C4-2B (cell line): Measurements from ENCODE around the gene RAB22A.

Experiments used
- H3K27ac ChIP-seq: fragments of 450-650 bp; 2 replicates; pipeline ENCODE4 v1.5.1; 2017
- ZFX ChIP-seq: fragments of 450-650 bp; IDR thresholded peaks from 2 replicates; pipeline ENCODE4 v1.6.1; 2017
- TF ChIP-seq, protein P1 (sequence below): fragments of 450-650 bp; conservative IDR thresholded peaks from 2 replicates; pipeline ENCODE4 v1.5.1; 2017; ENCODE audit warnings: mild to moderate bottlenecking

The RAB22A gene

GRCh38 chr20:58289143-58289542 is 20.4 kb upstream of the RAB22A start:
- H3K27ac ChIP-seq = no peak overlapping the region
- TF ChIP-seq, protein P1, sequence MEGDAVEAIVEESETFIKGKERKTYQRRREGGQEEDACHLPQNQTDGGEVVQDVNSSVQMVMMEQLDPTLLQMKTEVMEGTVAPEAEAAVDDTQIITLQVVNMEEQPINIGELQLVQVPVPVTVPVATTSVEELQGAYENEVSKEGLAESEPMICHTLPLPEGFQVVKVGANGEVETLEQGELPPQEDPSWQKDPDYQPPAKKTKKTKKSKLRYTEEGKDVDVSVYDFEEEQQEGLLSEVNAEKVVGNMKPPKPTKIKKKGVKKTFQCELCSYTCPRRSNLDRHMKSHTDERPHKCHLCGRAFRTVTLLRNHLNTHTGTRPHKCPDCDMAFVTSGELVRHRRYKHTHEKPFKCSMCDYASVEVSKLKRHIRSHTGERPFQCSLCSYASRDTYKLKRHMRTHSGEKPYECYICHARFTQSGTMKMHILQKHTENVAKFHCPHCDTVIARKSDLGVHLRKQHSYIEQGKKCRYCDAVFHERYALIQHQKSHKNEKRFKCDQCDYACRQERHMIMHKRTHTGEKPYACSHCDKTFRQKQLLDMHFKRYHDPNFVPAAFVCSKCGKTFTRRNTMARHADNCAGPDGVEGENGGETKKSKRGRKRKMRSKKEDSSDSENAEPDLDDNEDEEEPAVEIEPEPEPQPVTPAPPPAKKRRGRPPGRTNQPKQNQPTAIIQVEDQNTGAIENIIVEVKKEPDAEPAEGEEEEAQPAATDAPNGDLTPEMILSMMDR = no peak
- TF ChIP-seq ZFX = no peak

GRCh38 chr20:58293453-58293852 is 16.1 kb upstream of the RAB22A start:
- TF ChIP-seq, protein P1 = no peak
- no peak for TF ChIP-seq ZFX
- no peak overlapping the region for H3K27ac ChIP-seq

GRCh38 chr20:58294497-58295455 is 14.7 kb upstream of the RAB22A start:
- no peak overlapping the region for H3K27ac ChIP-seq
- no peak for TF ChIP-seq ZFX
- TF ChIP-seq, protein P1 = no peak

DNA sequence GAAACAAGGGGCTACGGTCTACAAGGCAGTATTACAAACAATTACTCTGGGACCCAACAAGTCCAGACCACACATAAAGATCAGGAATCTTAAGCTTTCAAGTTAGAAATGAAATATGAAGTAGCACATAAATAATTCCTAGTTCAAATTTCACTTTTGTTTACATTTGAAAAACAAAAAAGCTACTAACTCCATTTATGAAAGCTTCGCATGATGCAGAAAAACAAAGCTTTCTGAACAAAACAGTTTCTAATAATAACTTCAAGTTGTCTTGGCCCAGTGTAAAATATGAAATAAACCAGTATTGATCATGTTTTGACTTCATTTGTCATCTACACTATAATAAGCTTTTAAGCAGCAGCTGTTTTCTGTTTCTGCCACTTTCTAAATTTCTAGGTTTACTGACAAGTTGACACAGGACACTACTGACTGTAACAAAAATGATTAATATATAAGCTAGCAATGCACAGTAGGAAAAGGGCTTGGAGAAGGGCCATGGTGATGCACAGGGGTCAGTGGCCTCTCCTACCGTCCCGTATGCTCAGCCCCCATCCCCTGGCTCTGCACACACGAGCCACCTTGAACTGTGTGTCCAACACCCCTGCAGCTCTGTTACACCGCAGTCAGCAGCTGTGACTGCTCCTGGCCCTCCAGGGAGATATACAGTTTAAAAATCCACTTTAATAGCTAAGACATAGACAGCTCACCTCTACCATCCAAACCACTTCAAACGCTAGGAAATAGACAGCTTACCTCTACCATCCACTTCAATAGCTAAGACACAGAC is 13.3 kb upstream of the RAB22A start:
- H3K27ac ChIP-seq = no peak overlapping the region
- TF ChIP-seq, protein P1 = no peak
- TF ChIP-seq ZFX = no peak

DNA sequence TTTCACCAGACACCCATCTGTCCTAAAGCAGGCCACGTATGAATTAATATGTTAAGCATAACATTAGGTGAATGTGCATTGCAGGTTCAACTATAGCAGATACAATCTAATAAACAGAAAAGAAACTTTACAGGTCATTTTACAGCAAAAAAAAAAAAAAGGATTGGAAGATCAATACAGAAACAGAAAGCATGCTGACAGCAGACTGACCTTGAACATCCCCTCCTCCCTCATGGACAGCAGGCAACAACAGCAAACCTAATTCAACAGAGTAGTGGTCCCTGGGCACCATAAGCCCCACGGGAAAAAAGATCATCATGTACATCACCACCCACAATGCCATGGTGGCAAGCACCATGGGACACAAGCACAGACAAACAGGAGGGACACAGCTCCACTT is 12.1 kb upstream of the RAB22A start:
- no peak overlapping the region for H3K27ac ChIP-seq
- TF ChIP-seq, protein P1 = no peak
- TF ChIP-seq ZFX = no peak

DNA sequence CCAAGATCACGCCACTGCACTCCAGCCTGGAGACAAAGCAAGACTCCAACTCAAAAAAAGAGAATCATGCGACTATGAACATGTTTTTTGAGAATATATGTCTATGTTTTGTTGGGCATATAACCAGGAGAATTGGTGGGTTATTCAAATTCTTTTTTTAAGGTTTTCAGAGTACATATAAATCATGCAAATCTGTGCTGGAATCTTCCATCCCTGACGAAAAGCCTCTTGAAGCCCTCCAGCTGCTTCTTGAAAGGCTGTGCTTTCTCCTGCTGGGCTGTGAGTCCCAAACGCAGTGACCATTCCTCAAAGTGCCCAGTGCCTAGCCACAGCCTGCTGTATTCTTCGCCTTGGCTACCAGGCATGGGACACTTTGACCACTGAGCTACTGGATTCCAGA is 9.2 kb upstream of the RAB22A start:
- TF ChIP-seq, protein P1 = no peak
- no peak for TF ChIP-seq ZFX
- no peak overlapping the region for H3K27ac ChIP-seq

- TF ChIP-seq, protein P1 = no peak
- no peak for TF ChIP-seq ZFX
- H3K27ac ChIP-seq = no peak overlapping the region
These were observed 6.0 kb upstream of the RAB22A start for GRCh38 chr20:58303547-58303946.
